ENCODE results near the gene EVX1.

The EVX1 gene

GRCh38 chr7:27243340-27244163, 950 bp downstream of the EVX1 start:
- Histone ChIP-seq H4K20me1 (no peaks in the 10 kb centered on the region), H3K27me3 (peaks cover 70 to 100% (median 100%) of the 10 kb centered on the region in 11 experiments), H3K4me2 (no peak overlapping the region), H3K9ac (no peak overlapping the region), H3K36me3 (no peaks in the 10 kb centered on the region), H3K27ac (no peak overlapping the region), H3K4me1 (peaks cover 0 to 12% (median 4%) of the 10 kb centered on the region in 10 experiments; a peak in 9 of 20 replicates), H3K9me3 (replicated peaks in 1 of 11) (peaks cover 46 to 81% (median 66%) of the 10 kb centered on the region in 11 experiments), H3K4me3 (no peak overlapping the region)
- TF ChIP-seq Cebpa-rat (IDR thresholded peaks at IDR 0.05) = no peak

GRCh38 chr7:27244488-27245123, 2.0 kb downstream of the EVX1 start:
- Histone ChIP-seq H3K4me3 (no peak overlapping the region), H3K9me3 (replicated peaks in 1 of 11) (peaks cover 46 to 82% (median 64%) of the 10 kb centered on the region in 11 experiments), H3K4me2 (no peak overlapping the region), H3K27ac (no peak overlapping the region), H4K20me1 (no peaks in the 10 kb centered on the region), H3K4me1 (peaks cover 0 to 23% (median 12%) of the 10 kb centered on the region in 10 experiments; a peak in 10 of 20 replicates), H3K9ac (no peak overlapping the region), H3K27me3 (peaks cover 65 to 100% (median 100%) of the 10 kb centered on the region in 11 experiments), H3K36me3 (no peaks in the 10 kb centered on the region)
- TF ChIP-seq Cebpa-rat (IDR thresholded peaks at IDR 0.05) = no peak

- peaks cover 0 to 23% (median 12%) of the 10 kb centered on the region in 10 experiments; a peak in 10 of 20 replicates for H3K4me1 ChIP-seq
- TF ChIP-seq Cebpa-rat (IDR thresholded peaks at IDR 0.05) = no peak
- H3K4me3 ChIP-seq = no peak overlapping the region
- H3K4me2 ChIP-seq = no peak overlapping the region
- H4K20me1 ChIP-seq = no peaks in the 10 kb centered on the region
- peaks cover 46 to 87% (median 65%) of the 10 kb centered on the region in 11 experiments for H3K9me3 ChIP-seq (replicated peaks in 1 of 11)
- no peak overlapping the region for H3K27ac ChIP-seq
- no peak overlapping the region for H3K9ac ChIP-seq
- H3K27me3 ChIP-seq = peaks cover 65 to 100% (median 100%) of the 10 kb centered on the region in 11 experiments
- no peaks in the 10 kb centered on the region for H3K36me3 ChIP-seq
Observed at GRCh38 chr7:27245124-27245797, 2.7 kb downstream of the EVX1 start.

- Histone ChIP-seq H4K20me1 (no peaks in the 10 kb centered on the region), H3K27me3 (peaks cover 65 to 100% (median 100%) of the 10 kb centered on the region in 11 experiments), H3K4me1 (peaks cover 0 to 23% (median 12%) of the 10 kb centered on the region in 10 experiments; a peak in 10 of 20 replicates), H3K9me3 (replicated peaks in 1 of 11) (peaks cover 51 to 89% (median 71%) of the 10 kb centered on the region in 11 experiments), H3K4me2 (no peak overlapping the region), H3K9ac (no peak overlapping the region), H3K4me3 (no peak overlapping the region), H3K36me3 (no peaks in the 10 kb centered on the region), H3K27ac (no peak overlapping the region)
- no peak for TF ChIP-seq Cebpa-rat (IDR thresholded peaks at IDR 0.05)
Observed at GRCh38 chr7:27245798-27246691, 3.4 kb downstream of the EVX1 start.

GRCh38 chr7:27247000-27247399, 4.4 kb downstream of the EVX1 start:
- Histone ChIP-seq H3K4me1 (peaks cover 0 to 23% (median 12%) of the 10 kb centered on the region in 10 experiments; a peak in 10 of 20 replicates), H3K9me3 (replicated peaks in 1 of 11) (peaks cover 59 to 92% (median 71%) of the 10 kb centered on the region in 11 experiments), H3K36me3 (no peaks in the 10 kb centered on the region), H3K9ac (no peak overlapping the region), H3K27ac (no peak overlapping the region), H3K4me3 (no peak overlapping the region), H4K20me1 (no peaks in the 10 kb centered on the region), H3K4me2 (no peak overlapping the region), H3K27me3 (peaks cover 59 to 100% (median 100%) of the 10 kb centered on the region in 11 experiments)
- TF ChIP-seq Cebpa-rat (IDR thresholded peaks at IDR 0.05) = no peak

- peak overlapping the region in 5 of 11 experiments; percentile 27 to 55 (median 31); a peak in 7 of 22 replicates for H3K4me2 ChIP-seq
- no peak overlapping the region for H3K9ac ChIP-seq
- H3K4me3 ChIP-seq = no peak overlapping the region
- no peak for TF ChIP-seq Cebpa-rat (IDR thresholded peaks at IDR 0.05)
- H3K27me3 ChIP-seq = peaks cover 52 to 96% (median 94%) of the 10 kb centered on the region in 11 experiments
- H3K27ac ChIP-seq = no peak overlapping the region
- H4K20me1 ChIP-seq = no peaks in the 10 kb centered on the region
- peaks cover 55 to 92% (median 67%) of the 10 kb centered on the region in 11 experiments for H3K9me3 ChIP-seq (replicated peaks in 1 of 11)
- H3K4me1 ChIP-seq = peaks cover 0 to 23% (median 12%) of the 10 kb centered on the region in 10 experiments; a peak in 10 of 20 replicates
- no peaks in the 10 kb centered on the region for H3K36me3 ChIP-seq
Observed at GRCh38 chr7:27247452-27248426, 5.1 kb downstream of the EVX1 start.

- Histone ChIP-seq H3K9ac (no peak overlapping the region), H3K4me2 (peak overlapping the region in 8 of 11 experiments; percentile 17 to 55 (median 27); a peak in 9 of 22 replicates), H3K4me1 (peaks cover 0 to 23% (median 12%) of the 10 kb centered on the region in 10 experiments; a peak in 10 of 20 replicates), H3K27me3 (peaks cover 45 to 89% (median 87%) of the 10 kb centered on the region in 11 experiments), H4K20me1 (no peaks in the 10 kb centered on the region), H3K4me3 (no peak overlapping the region), H3K36me3 (no peaks in the 10 kb centered on the region), H3K27ac (no peak overlapping the region), H3K9me3 (replicated peaks in 1 of 11) (peaks cover 48 to 87% (median 60%) of the 10 kb centered on the region in 11 experiments)
- no peak for TF ChIP-seq Cebpa-rat (IDR thresholded peaks at IDR 0.05)
Observed at GRCh38 chr7:27248427-27248806, 5.8 kb downstream of the EVX1 start.

Measured in BLaER1 treated with 17β-estradiol and CSF1 and Interleukin-3, amounts not matched to agents 10 nM and 100 nM (cell line).